Adrenal gland (tissue), 12 donors: Measurements from ENCODE around the gene IMMP2L. TPM values are rescaled to one million over a fixed set of nuclear protein-coding genes. Genes with fewer than 3 reads are reported as not detected.

Experiments
- DNase-seq, 7 donors: peaks; one replicate each; pipeline ENCODE4 v3.0.0-alpha.2; 2019 to 2020
- H3K27ac ChIP-seq, 5 donors: fragments of 200-600 bp; sonication (generic) in 4 of 5; 1 replicate in 3 of 5; 2 replicates in 2 of 5; pipeline versions ENCODE4 v1.5.1 to v1.8.0; 2016 to 2020; ENCODE audit warnings: mild to moderate bottlenecking in 1 of 5
- H3K27me3 ChIP-seq: fragments of 200-600 bp; 2 replicates; pipeline ENCODE4 v1.8.0; 2021
- H3K36me3 ChIP-seq, 2 donors: fragments of 200-600 bp; replicated peaks in 1 of 2; 1 replicate in 1 of 2; 2 replicates in 1 of 2; pipeline versions ENCODE4 v1.5.1 to v1.8.0; 2018 to 2022
- H3K4me1 ChIP-seq, 2 donors: fragments of 200-600 bp; replicated peaks in 1 of 2; 1 replicate in 1 of 2; 2 replicates in 1 of 2; pipeline versions ENCODE4 v1.5.1 to v1.8.0; 2018 to 2021
- H3K4me3 ChIP-seq, 4 donors: fragments of 200-600 bp; sonication (generic) in 3 of 4; one replicate each; pipeline ENCODE4 v1.5.1; 2016 to 2018
- H3K9me3 ChIP-seq, 3 donors: fragments of 200-600 bp; sonication (generic) in 1 of 3; replicated peaks in 1 of 3; 1 replicate in 2 of 3; 2 replicates in 1 of 3; pipeline versions ENCODE4 v1.5.1 to v1.8.0; 2016 to 2021
- CTCF ChIP-seq, 6 experiments: fragments of 450-650 bp in 4 of 6; fragments of 200-600 bp in 2 of 6; sonication (generic) in 1 of 6; IDR thresholded peaks; 1 replicate in 5 of 6; 2 replicates in 1 of 6; pipeline versions ENCODE4 v1.5.1 to v1.8.0; 2016 to 2021; ENCODE audit warnings: antibody characterized with exemption in 6 of 6, mild to moderate bottlenecking in 2 of 6, moderate library complexity in 1 of 6
- POLR2A ChIP-seq, 2 donors: fragments of 450-650 bp; IDR thresholded peaks; one replicate each; pipeline ENCODE4 v1.6.1; 2017; ENCODE audit warnings: antibody characterized with exemption in 2 of 2, mild to moderate bottlenecking in 2 of 2, moderate library complexity in 1 of 2
- WGBS, 4 donors: extraction: QIAGEN DNeasy Blood & Tissue Kit in 2 of 4; methylation state at CpG; one replicate each; pipeline versions ENCODE4 v1.1.5 to v1.1.7; 2013 to 2017; 5-methylcytosine and 5-hydroxymethylcytosine counted together
- intact Hi-C, 2 donors: fragments of 100-400 bp; cut with DNase I; formaldehyde crosslinking; loops; one replicate each; pipeline versions ENCODE4 v1.14.1 to v1.15.0; 2022 to 2023
- polyA plus RNA-seq, 3 donors: library from polyadenylated mRNA; stranded (reverse); fragments of 200-250 nt in 2 of 3; fragments of 350-450 nt in 1 of 3; fragmentation: Illumina TruSeq in 1 of 3; extraction: RNeasy Lipid Tissue Mini Kit (QIAGEN cat#74804) in 1 of 3; gene quantifications; one replicate each; pipeline ENCODE4 v1.2.3, GENCODE V29; 2013 to 2014
- total RNA-seq, 9 donors: library from RNA; depleted of rRNA in 4 of 9; stranded (reverse); fragments of >200 nt in 4 of 9; fragments of 120-200 nt in 1 of 9; fragmentation: NEBNext Ultra II Directional in 1 of 9; extraction: Animal tissue kit (Norgen Biotek cat#: 25700) in 1 of 9; gene quantifications; one replicate each; pipeline versions ENCODE4 v1.1.0 to v1.2.4, GENCODE V29; 2013 to 2023
- donor health status: healthy with polysubstance abuse.
- donor health status: Bipolar disorder and iron deficiency.
- donor health status: DM: yes; HTN: yes; CAD: no.
- donor health status: DM: no; HTN: no; CAD: no.
- donor health status: DM: no; HTN: no; CAD: no.
- donor health status: DM: yes; HTN: yes; CAD: no.

The IMMP2L gene
- total and polyA plus RNA-seq, 12 donors, result 13.4 to 34.1 (median 25.3) TPM

GRCh38 chr7:111439977-111440376 lies 122.3 kb downstream of the IMMP2L start:
- TF ChIP-seq CTCF (IDR thresholded peaks at IDR 0.05) (no peak), POLR2A (IDR thresholded peaks at IDR 0.05) (no peak)
- whole genome bisulfite sequencing, 4 donors, result 92 to 96% (median 94%) methylated on average over 3 of the region's 3 CpGs
- DNase-seq, result no peak
- Histone ChIP-seq H3K9me3 (no peaks in the 10 kb centered on the region), H3K4me3 (no peak overlapping the region), H3K27me3 (no peaks in the 10 kb centered on the region), H3K27ac (no peak overlapping the region), H3K36me3 (no peaks in the 10 kb centered on the region), H3K4me1 (no peaks in the 10 kb centered on the region)
- intact Hi-C loops, result no loop called here

GRCh38 chr7:111438369-111439289 lies 123.7 kb downstream of the IMMP2L start:
- Histone ChIP-seq H3K4me1 (no peaks in the 10 kb centered on the region), H3K36me3 (no peaks in the 10 kb centered on the region), H3K9me3 (no peaks in the 10 kb centered on the region), H3K27me3 (no peaks in the 10 kb centered on the region), H3K4me3 (no peak overlapping the region), H3K27ac (no peak overlapping the region)
- WGBS, 4 donors, result 71 to 81% (median 76%) methylated on average over 3 of the region's 3 CpGs
- TF ChIP-seq POLR2A (IDR thresholded peaks at IDR 0.05) (no peak), CTCF (IDR thresholded peaks at IDR 0.05) (no peak)
- intact Hi-C loops, result no loop called here
- no peak for DNase-seq

DNA sequence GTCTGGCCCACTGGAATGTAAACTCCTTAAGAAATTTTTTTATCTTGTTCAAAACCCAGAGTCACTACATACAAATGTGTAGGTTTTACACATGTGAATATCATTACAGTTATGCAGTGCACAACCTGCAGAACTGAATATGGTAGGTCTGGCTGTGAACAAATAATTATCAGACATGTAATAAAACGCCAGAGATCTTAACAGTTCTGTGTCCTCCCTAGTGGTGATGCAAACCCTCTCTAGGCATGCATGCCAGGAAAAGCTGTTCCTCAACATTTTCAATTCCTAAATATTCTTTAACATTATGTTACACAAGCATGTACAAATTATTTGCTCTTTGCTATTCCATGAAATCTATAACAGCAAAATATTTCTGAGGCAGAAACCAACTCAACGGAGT lies 124.6 kb downstream of the IMMP2L start:
- no peaks in the 10 kb centered on the region for H3K4me1 ChIP-seq
- H3K9me3 ChIP-seq, result no peaks in the 10 kb centered on the region
- intact Hi-C loops, result no loop called here
- H3K27me3 ChIP-seq, result no peaks in the 10 kb centered on the region
- WGBS, 4 donors, result 87 to 99% (median 89%) methylated on average over 2 of the region's 2 CpGs
- DNase-seq, result no peak
- no peak overlapping the region for H3K4me3 ChIP-seq
- no peak overlapping the region for H3K27ac ChIP-seq
- no peaks in the 10 kb centered on the region for H3K36me3 ChIP-seq
- no peak for TF ChIP-seq CTCF (IDR thresholded peaks at IDR 0.05)
- TF ChIP-seq POLR2A (IDR thresholded peaks at IDR 0.05), result no peak

DNA sequence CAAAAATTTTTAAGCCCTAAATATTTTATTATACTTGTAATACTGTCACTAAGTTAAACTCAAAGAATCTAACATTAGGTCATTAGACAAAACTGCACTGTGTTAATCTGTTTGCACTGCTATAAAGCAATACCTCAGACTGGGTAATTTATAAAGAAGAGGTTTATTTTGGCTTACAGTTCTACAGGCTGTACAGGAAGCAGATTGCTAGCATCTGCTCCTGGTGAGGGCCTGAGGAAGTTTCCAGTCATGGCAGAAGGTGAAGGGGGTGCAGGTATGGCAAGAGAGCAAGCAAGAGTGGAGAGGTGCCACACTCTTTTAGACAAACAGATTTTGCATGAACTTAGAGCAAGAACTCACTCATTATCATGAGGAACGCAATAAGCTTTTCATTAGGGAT lies 125.7 kb downstream of the IMMP2L start:
- DNase-seq, result no peak
- 95 to 97% (median 96%) methylated on average over 1 of the region's 1 CpG for WGBS, 4 donors
- Histone ChIP-seq H3K27ac (no peak overlapping the region), H3K4me1 (no peaks in the 10 kb centered on the region), H3K27me3 (no peaks in the 10 kb centered on the region), H3K4me3 (no peak overlapping the region), H3K36me3 (no peaks in the 10 kb centered on the region), H3K9me3 (no peaks in the 10 kb centered on the region)
- TF ChIP-seq CTCF (IDR thresholded peaks at IDR 0.05), result no peak
- no peak for TF ChIP-seq POLR2A (IDR thresholded peaks at IDR 0.05)
- intact Hi-C loops, result no loop called here
